OCI-LY1 (cell line): ENCODE results near the gene SMYD1.

ENCODE experiments used
- CTCF ChIP-seq: fragments of 200-600 bp; sonication (generic), shearing (Covaris generic); IDR thresholded peaks from 2 replicates; pipeline ENCODE4 v1.5.1; 2017; ENCODE audit warnings: mild to moderate bottlenecking, antibody characterized with exemption, low read length, moderate library complexity, mixed read lengths
- EZH2 ChIP-seq: fragments of 200-600 bp; sonication (generic), shearing (Covaris generic); IDR thresholded peaks from 2 replicates; pipeline ENCODE4 v1.8.0; 2017; ENCODE audit warnings: borderline replicate concordance, mixed run types, mild to moderate bottlenecking, antibody characterized with exemption, low read length, moderate library complexity, mixed read lengths

GRCh38 chr2:88088999-88089398 lies 21.4 kb downstream of the SMYD1 start:
- TF ChIP-seq CTCF (no peak), EZH2 (no peak)
